Activated effector memory CD4-positive, alpha-beta T cell treated with anti-CD3 and anti-CD28 coated beads, Interleukin-2, amount 50 U/mL, for 16 hours (primary cell): ENCODE results near the gene CHRD.

ENCODE experiments used
- DNase-seq: peaks from one replicate; pipeline ENCODE4 v3.0.0-alpha.2; 2020

The CHRD gene

DNA sequence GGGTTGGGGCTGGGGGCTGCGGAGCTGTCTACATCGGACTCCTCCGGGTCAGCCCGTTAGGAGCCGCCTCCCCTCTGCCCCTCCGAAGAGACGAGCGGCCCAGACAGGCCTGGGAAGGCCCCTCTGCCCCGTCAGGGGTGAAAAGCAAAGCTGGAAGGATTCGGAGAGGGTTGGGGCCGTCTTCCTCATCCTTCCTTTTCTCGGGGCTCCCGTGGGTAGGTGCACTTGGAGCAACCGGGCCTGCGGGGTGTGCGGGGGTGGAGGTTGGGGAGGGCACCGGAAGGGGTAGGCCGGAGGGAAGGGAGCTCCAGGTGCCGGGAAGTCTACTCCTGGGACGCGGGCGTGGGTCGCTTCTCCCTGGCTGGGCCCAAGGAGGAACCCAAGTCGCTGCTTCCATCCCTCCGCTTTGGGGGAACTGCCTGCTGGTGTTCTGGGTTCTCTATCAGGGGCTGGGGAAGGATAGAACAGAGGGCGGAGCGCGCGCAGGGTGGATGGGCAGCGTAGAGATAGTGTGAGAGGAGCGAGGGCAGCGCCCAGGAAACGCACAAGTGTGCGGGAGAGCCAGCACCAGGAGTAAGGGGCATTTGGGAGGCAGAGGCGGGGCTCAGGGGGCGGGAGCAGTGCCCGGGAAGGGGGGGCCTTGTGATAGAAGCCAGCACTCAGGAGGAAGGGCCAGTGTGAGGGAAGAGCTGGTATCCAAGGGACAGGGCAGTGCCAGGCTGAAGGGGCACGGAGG is 17.8 kb upstream of the CHRD start:
- DNase-seq: peak; percentile 78

DNA sequence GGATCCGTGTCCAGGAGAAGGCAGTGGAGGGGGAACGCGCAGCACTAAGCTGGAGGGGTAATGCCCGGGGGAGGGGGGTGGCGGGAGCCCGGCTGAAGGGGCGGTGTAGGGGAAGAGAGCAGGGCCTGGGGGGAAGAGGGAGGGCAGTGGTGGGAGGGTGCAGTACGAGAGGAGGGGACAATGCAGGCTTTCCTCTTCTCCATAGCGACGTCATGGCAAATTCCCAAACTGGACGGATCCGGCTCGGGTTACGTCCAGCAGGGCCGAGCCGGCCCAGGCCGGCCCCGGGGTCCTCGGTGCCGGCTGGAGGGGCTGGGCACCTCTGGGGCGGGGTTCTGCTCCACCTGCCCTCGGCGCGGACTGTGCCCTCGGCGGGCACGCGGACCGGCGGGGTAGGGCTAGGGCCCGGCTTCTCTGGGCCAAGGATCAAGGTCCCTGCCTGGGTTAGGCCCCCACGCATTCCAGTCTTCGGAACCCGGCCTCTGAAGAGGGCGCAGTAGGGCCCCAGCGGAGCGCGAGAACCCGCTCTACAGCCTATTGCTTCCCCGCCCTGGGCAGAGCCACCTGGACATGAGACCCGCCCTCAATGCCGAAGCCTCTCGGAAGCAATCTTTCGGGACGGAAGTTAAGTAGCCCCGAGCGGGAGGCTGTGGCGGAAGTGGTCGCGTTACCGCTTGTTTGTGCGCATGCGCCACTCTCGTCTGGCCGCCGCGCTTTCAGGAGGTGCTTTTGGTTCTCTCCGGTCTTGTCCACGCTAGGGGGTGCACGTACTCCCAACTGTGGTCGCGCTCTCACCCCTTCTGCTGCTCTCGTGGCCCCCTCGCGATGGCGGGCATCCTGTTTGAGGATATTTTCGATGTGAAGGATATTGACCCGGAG is 16.9 kb upstream of the CHRD start:
- DNase-seq: peak; percentile 98

DNA sequence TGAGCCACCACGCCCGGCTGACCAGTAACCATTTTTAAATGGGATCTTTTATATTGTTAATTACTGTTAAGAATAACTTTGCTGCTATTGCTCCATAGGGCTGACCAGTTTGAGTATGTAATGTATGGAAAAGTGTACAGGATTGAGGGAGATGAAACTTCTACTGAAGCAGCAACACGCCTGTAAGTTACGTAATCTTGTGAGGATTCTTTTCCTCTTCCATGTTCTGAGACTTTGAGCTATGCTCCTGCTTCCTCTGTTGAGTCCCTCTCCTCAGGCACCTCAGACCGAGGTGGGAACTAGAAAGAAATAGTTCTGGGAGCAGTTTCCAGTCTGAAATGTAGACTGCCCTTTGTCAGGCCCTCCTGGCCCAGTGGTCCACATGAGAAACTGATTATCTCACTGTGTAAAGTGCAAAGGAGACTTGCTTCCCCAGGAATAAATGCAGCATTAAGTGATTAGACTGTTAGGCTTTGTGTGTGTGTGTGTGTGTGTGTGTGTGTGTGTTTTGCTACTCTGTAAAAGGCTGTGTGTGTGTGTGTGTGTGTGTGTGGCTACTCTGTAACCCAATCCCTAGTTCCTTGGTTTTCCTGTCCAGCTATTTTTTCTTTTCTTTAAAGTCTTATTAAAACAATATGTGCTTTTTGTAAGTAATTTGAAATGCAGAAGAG is 13.1 kb upstream of the CHRD start:
- no peak for DNase-seq

- no peak for DNase-seq
These were observed 11.7 kb upstream of the CHRD start for GRCh38 chr3:184368116-184368515.

DNA sequence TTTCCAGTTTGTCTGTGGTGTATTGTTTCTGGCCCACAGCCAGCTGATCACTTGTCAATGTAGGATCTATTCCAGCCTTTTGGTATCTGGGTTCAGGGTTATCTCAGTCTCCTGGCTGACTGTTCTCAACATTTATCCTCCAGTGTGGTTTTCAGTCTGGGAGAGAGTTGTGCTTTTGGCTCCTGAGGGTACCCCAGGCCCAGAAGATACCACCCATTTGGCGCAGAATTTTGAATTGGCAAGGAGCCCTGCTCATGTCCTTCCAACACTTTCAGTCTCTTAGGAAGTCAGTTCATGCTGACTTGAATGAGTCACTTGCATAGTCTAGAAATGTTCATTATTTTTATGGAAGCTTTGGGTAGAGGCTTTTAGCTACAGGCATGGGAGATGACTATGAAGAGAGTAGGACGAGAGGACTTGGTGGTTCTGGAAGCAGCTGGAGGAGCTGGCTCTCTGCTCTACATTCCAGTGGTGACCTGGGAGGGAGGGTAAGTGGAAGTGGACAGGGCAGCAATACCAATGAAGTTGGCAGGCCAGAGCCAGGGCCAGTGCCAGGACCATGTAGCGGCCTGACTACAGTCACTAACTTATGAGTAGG is 11.2 kb upstream of the CHRD start:
- no peak for DNase-seq

GRCh38 chr3:184371570-184372018 is 8.3 kb upstream of the CHRD start:
- DNase-seq: peak; percentile 83

GRCh38 chr3:184372296-184372821 is 7.5 kb upstream of the CHRD start:
- DNase-seq: no peak

DNA sequence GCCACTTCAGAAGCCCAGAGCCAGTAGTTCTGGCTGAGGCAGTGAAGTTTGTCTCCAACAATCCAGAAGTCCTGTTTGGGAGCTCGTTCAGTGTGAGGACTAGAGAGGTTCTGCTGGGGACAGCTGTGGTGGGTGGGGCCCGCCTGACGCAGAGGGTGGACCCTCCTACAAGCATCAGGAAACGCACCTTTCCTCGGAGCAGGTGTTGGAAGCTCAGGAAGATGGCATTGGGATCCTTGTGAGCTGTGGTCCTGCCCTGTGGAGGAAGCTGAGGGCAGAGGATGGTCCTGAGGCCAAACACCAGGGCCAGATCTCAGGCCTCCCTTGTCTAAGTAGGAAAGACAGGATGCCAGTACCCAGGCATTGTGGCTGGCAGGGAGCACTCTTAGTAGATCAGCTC is 6.9 kb upstream of the CHRD start:
- no peak for DNase-seq

DNA sequence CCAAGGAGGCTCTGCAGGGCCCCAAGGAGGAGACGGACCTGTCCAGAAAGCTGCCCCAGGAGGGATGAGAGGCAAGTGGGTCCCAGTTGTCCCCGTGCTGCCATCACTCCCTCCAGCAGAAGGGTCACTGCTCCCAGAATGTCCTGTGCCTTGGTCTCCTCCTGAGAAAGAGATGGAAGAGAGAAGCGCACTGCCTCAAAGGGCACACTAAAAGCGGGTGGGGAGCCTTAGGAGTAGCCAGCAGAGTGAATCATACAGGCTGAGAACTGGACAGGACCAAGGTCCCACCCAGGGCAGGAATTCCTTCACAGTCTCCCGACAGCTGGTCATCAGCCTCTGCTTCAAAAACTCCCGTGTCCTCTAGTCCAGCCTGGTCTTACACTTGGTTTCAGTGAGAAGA is 6.4 kb upstream of the CHRD start:
- no peak for DNase-seq

- no peak for DNase-seq
These were observed 4.0 kb upstream of the CHRD start for GRCh38 chr3:184375747-184376461.

GRCh38 chr3:184377374-184377773 is 2.5 kb upstream of the CHRD start:
- no peak for DNase-seq

- no peak for DNase-seq
These were observed 1.9 kb upstream of the CHRD start, which contains the start of gene THPO for GRCh38 chr3:184377882-184378445. THPO (minus strand) TSS chr3:184378207; CDS start chr3:184376259, 1,948 bp downstream.

- DNase-seq: peak; percentile 49
These were observed 1.1 kb upstream of the CHRD start for GRCh38 chr3:184378651-184379357.

DNA sequence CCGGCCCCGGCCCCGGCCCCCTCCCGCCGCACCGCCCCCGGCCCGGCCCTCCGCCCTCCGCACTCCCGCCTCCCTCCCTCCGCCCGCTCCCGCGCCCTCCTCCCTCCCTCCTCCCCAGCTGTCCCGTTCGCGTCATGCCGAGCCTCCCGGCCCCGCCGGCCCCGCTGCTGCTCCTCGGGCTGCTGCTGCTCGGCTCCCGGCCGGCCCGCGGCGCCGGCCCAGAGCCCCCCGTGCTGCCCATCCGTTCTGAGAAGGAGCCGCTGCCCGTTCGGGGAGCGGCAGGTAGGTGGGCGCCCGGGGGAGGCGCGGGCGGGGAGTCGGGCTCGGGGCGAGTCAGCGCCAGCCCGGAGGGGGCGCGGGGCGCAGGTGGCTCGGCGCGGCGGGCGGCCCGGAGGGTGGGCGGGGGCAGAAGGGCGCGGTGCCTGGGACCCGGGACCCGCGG is 352 bp downstream of the CHRD start:
- peak; percentile 72 for DNase-seq

DNA sequence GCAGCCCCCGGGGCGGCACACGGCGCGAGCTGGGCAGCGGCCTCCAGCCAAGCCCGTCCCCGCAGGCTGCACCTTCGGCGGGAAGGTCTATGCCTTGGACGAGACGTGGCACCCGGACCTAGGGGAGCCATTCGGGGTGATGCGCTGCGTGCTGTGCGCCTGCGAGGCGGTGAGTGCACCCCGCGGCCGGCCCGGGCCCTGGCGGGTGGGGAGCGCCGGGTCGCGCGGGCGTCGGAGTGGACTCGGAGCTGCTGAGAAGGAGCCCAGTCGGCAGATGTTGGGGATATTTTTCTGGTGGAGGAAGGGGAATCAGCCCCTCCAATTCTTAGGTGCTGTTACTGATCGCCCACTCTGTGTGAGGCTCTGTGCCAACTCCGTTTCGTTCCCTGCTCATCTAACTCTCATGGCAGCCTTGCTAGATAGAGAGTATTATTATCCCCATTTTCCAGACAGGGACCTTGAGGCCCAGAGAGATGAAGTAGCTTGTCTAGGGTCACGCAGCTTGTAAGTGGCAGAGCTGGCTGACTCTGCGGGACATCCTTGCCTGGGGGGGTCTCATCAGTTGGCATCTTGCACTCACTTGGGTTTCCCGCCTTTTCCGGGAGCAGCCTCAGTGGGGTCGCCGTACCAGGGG is 890 bp downstream of the CHRD start:
- peak; percentile 67 for DNase-seq

GRCh38 chr3:184381261-184382224 is 1.7 kb downstream of the CHRD start:
- DNase-seq: peak; percentile 59

DNA sequence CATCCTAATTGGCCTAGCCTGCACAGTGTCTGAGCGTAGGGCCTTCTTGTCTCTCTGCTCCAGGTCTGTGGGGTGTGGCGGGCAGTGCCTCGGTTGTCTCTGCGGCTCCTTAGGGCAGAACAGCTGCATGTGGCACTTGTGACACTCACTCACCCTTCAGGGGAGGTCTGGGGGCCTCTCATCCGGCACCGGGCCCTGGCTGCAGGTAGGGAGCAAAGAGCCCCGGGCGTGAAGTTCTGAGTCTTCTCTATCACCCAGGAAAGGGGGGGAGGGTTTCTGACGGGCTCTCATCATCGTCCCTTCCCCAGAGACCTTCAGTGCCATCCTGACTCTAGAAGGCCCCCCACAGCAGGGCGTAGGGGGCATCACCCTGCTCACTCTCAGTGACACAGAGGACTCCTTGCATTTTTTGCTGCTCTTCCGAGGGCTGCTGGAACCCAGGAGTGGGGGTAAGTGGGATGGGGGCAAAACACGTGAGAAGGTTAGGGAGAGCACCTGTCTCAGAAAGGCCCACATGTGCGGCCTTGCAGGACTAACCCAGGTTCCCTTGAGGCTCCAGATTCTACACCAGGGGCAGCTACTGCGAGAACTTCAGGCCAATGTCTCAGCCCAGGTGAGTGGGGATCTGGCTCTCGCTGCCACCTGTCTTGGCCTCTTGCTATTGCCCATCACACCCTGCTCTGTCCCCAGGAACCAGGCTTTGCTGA is 2.6 kb downstream of the CHRD start:
- DNase-seq: peak; percentile 53

- peak; percentile 50 for DNase-seq
These were observed 3.3 kb downstream of the CHRD start for GRCh38 chr3:184383033-184383740.
